ENCODE data around the gene CDC26. TPM values are rescaled to one million over a fixed set of nuclear protein-coding genes. Genes with fewer than 3 reads are reported as not detected.
A peak's percentile ranks its signal among the peaks of the same experiment; 100 is the strongest.

CDC26 gene
- total RNA-seq, 1 experiment from 2014 or later = 25.4 TPM

GRCh38 chr9:113319054-113319453, 43.7 kb upstream of the CDC26 start:
- POLR2A ChIA-PET (ENCODE audit: low non-redundant PET) = no interaction called here
- H3K27ac ChIP-seq (ENCODE audit: low read depth, low read length, poor library complexity, severe bottlenecking) = no peak overlapping the region
- intact Hi-C loops (cut with micrococcal nuclease; ENCODE audit: unreplicated experiment) = loop anchor here (10.0 kb wide), 1 partner anchor 336 kb away; no protein-coding TSS in a partner anchor
- no peaks in the 10 kb centered on the region for H3K4me1 ChIP-seq (ENCODE audit: insufficient read depth, low read length, poor library complexity, severe bottlenecking)
- no peaks in the 10 kb centered on the region for H3K36me3 ChIP-seq (ENCODE audit: insufficient read depth, low read length, poor library complexity, severe bottlenecking)
- no peak for TF ChIP-seq EZH2 (IDR thresholded peaks at IDR 0.05; ENCODE audit: borderline replicate concordance, low read depth, low read length, poor library complexity, severe bottlenecking)
- TF ChIP-seq, protein P1, sequence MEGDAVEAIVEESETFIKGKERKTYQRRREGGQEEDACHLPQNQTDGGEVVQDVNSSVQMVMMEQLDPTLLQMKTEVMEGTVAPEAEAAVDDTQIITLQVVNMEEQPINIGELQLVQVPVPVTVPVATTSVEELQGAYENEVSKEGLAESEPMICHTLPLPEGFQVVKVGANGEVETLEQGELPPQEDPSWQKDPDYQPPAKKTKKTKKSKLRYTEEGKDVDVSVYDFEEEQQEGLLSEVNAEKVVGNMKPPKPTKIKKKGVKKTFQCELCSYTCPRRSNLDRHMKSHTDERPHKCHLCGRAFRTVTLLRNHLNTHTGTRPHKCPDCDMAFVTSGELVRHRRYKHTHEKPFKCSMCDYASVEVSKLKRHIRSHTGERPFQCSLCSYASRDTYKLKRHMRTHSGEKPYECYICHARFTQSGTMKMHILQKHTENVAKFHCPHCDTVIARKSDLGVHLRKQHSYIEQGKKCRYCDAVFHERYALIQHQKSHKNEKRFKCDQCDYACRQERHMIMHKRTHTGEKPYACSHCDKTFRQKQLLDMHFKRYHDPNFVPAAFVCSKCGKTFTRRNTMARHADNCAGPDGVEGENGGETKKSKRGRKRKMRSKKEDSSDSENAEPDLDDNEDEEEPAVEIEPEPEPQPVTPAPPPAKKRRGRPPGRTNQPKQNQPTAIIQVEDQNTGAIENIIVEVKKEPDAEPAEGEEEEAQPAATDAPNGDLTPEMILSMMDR (conservative IDR thresholded peaks at IDR 0.05; ENCODE audit: low read depth, low read length) = no peak
- DNase-seq (ENCODE audit: low spot score) = no peak
- no peaks in the 10 kb centered on the region for H3K9me3 ChIP-seq (ENCODE audit: low read depth, low read length, poor library complexity, severe bottlenecking)
- H3K4me3 ChIP-seq (ENCODE audit: low read depth, low read length, poor library complexity, severe bottlenecking) = no peak overlapping the region
- CTCF ChIA-PET = no interaction called here
- no peaks in the 10 kb centered on the region for H3K27me3 ChIP-seq (replicated peaks; ENCODE audit: insufficient read depth, low read depth, low read length, poor library complexity)
- no TSS peak for BruUV-seq (replicated peaks)

- intact Hi-C loops (cut with micrococcal nuclease; ENCODE audit: unreplicated experiment) = loop anchor here (10.0 kb wide), 1 partner anchor 337 kb away; no protein-coding TSS in a partner anchor
- H3K36me3 ChIP-seq (ENCODE audit: insufficient read depth, low read length, poor library complexity, severe bottlenecking) = no peaks in the 10 kb centered on the region
- no peaks in the 10 kb centered on the region for H3K9me3 ChIP-seq (ENCODE audit: low read depth, low read length, poor library complexity, severe bottlenecking)
- no peaks in the 10 kb centered on the region for H3K27me3 ChIP-seq (replicated peaks; ENCODE audit: insufficient read depth, low read depth, low read length, poor library complexity)
- H3K4me3 ChIP-seq (ENCODE audit: low read depth, low read length, poor library complexity, severe bottlenecking) = no peak overlapping the region
- TF ChIP-seq, protein P1 (conservative IDR thresholded peaks at IDR 0.05; ENCODE audit: low read depth, low read length) = 0 out of 2 replicates have a peak, but pooled peaks have one; percentile 22
- TF ChIP-seq EZH2 (IDR thresholded peaks at IDR 0.05; ENCODE audit: borderline replicate concordance, low read depth, low read length, poor library complexity, severe bottlenecking) = no peak
- H3K27ac ChIP-seq (ENCODE audit: low read depth, low read length, poor library complexity, severe bottlenecking) = no peak overlapping the region
- H3K4me1 ChIP-seq (ENCODE audit: insufficient read depth, low read length, poor library complexity, severe bottlenecking) = no peaks in the 10 kb centered on the region
- ChIA-PET CTCF (no interaction called here), POLR2A (ENCODE audit: low non-redundant PET) (no interaction called here)
- no TSS peak for BruUV-seq (replicated peaks)
- DNase-seq (ENCODE audit: low spot score) = peak; percentile 23
These were observed 42.4 kb upstream of the CDC26 start for GRCh38 chr9:113317777-113318176.

DNA sequence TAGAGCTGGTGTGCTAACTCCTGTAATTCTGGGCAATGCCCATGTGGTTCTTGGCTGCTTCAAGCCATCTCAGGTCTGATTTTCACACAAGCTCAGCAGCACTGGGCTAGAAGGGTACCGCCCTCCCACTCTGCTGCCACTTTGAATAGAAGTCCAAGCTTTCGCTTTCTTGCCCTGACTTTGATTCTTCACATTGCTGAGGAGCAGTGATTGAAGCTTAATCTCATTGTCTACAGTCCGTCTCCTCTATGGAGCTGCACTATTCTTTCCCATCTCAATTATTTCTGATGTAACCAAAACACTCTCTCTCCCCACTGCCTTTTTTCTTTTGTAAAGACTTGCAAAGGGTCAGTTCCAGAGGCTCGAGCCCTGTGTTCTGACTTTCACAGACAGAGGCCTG, 40.7 kb upstream of the CDC26 start:
- POLR2A ChIA-PET (ENCODE audit: low non-redundant PET) = no interaction called here
- Histone ChIP-seq H3K27me3 (replicated peaks; ENCODE audit: insufficient read depth, low read depth, low read length, poor library complexity) (no peaks in the 10 kb centered on the region), H3K27ac (ENCODE audit: low read depth, low read length, poor library complexity, severe bottlenecking) (no peak overlapping the region), H3K4me1 (ENCODE audit: insufficient read depth, low read length, poor library complexity, severe bottlenecking) (no peaks in the 10 kb centered on the region), H3K9me3 (ENCODE audit: low read depth, low read length, poor library complexity, severe bottlenecking) (no peaks in the 10 kb centered on the region), H3K36me3 (ENCODE audit: insufficient read depth, low read length, poor library complexity, severe bottlenecking) (no peaks in the 10 kb centered on the region), H3K4me3 (ENCODE audit: low read depth, low read length, poor library complexity, severe bottlenecking) (no peak overlapping the region)
- DNase-seq (ENCODE audit: low spot score) = no peak
- CTCF ChIA-PET = no interaction called here
- intact Hi-C loops (cut with micrococcal nuclease; ENCODE audit: unreplicated experiment) = loop anchor here (10.0 kb wide), 1 partner anchor 339 kb away; no protein-coding TSS in a partner anchor
- TF ChIP-seq, protein P1 (conservative IDR thresholded peaks at IDR 0.05; ENCODE audit: low read depth, low read length) = no peak
- TF ChIP-seq EZH2 (IDR thresholded peaks at IDR 0.05; ENCODE audit: borderline replicate concordance, low read depth, low read length, poor library complexity, severe bottlenecking) = no peak
- BruUV-seq (replicated peaks) = no TSS peak

All from A673 (cell line).